Hepatocyte (in vitro differentiated cells): Measurements from ENCODE around the gene NHERF2. TPM values are rescaled to one million over a fixed set of nuclear protein-coding genes. Genes with fewer than 3 reads are reported as not detected.
A peak's percentile ranks its signal among the peaks of the same experiment; 100 is the strongest.

ENCODE experiments used
- DNase-seq: peaks from one replicate; pipeline ENCODE4 v3.0.0-alpha.2; 2016; ENCODE audit warnings: low spot score
- H2AFZ ChIP-seq: fragments of 200-600 bp; sonication (generic); 2 replicates; pipeline ENCODE4 v1.6.0; 2016; ENCODE audit warnings: antibody characterized with exemption, mild to moderate bottlenecking
- H3K27ac ChIP-seq: fragments of 200-600 bp; sonication (generic); 2 replicates; pipeline ENCODE4 v1.5.1; 2016; ENCODE audit warnings: mild to moderate bottlenecking
- H3K27me3 ChIP-seq: fragments of 200-600 bp; sonication (generic); 2 replicates; pipeline ENCODE4 v1.6.1; 2016
- H3K36me3 ChIP-seq: fragments of 200-600 bp; sonication (generic); replicated peaks from 2 replicates; pipeline ENCODE4 v1.5.1; 2016; ENCODE audit warnings: low read depth; ENCODE audit not compliant: insufficient read depth
- H3K4me1 ChIP-seq: fragments of 200-600 bp; sonication (generic); 2 replicates; pipeline ENCODE4 v1.5.1; 2016; ENCODE audit warnings: mild to moderate bottlenecking, moderate library complexity; ENCODE audit not compliant: insufficient read depth
- H3K4me2 ChIP-seq: fragments of 200-600 bp; sonication (generic); 2 replicates; pipeline ENCODE4 v1.6.0; 2016
- H3K4me3 ChIP-seq: fragments of 200-600 bp; sonication (generic); 2 replicates; pipeline ENCODE4 v1.5.1; 2016; ENCODE audit warnings: mild to moderate bottlenecking
- H3K79me2 ChIP-seq: fragments of 200-600 bp; sonication (generic); 2 replicates; pipeline ENCODE4 v1.6.0; 2017; ENCODE audit warnings: mild to moderate bottlenecking
- H3K9me2 ChIP-seq: fragments of 200-600 bp; sonication (generic); replicated peaks from 2 replicates; pipeline ENCODE4 v1.6.0; 2017; ENCODE audit warnings: mild to moderate bottlenecking; ENCODE audit not compliant: insufficient read depth
- H3K9me3 ChIP-seq: fragments of 200-600 bp; sonication (generic); 2 replicates; pipeline ENCODE4 v1.5.1; 2016; ENCODE audit warnings: low read depth, mild to moderate bottlenecking
- H4K20me1 ChIP-seq: fragments of 200-600 bp; sonication (generic); 2 replicates; pipeline ENCODE4 v1.6.0; 2016; ENCODE audit warnings: mild to moderate bottlenecking; ENCODE audit not compliant: insufficient read depth, poor library complexity, severe bottlenecking
- EZH2 ChIP-seq: fragments of 200-600 bp; sonication (generic); IDR thresholded peaks from 2 replicates; pipeline ENCODE4 v1.6.1; 2016; ENCODE audit warnings: antibody characterized with exemption, mild to moderate bottlenecking, borderline replicate concordance
- EZH2phosphoT487 ChIP-seq: fragments of 200-600 bp; sonication (generic); IDR thresholded peaks from one replicate; pipeline ENCODE4 v1.6.1; 2018; ENCODE audit warnings: antibody characterized with exemption, mild to moderate bottlenecking, low read depth, moderate library complexity; ENCODE audit not compliant: unreplicated experiment, severe bottlenecking
- WGBS: methylation state at CpG from one replicate; pipeline ENCODE4 v1.1.6; 2016; ENCODE audit warnings: low lambda C conversion rate; ENCODE audit errors: missing lambda C conversion rate; 5-methylcytosine and 5-hydroxymethylcytosine counted together
- polyA plus RNA-seq: library from polyadenylated mRNA; unstranded; fragments of >200 nt; fragmentation: Nextera tagmentation; extraction: Ambion mirVana; gene quantifications from 2 replicates; pipeline ENCODE4 v1.2.1, GENCODE V29; 2016
- total RNA-seq: library from RNA; depleted of rRNA; stranded (reverse); fragments of >200 nt; gene quantifications from 2 replicates; pipeline ENCODE4 v1.2.3, GENCODE V29; 2014
- TF ChIP-seq, protein P1 (sequence below): fragments of 200-600 bp; sonication (generic); IDR thresholded peaks from 2 replicates; pipeline ENCODE4 v1.5.1; 2016; ENCODE audit warnings: antibody characterized with exemption, mild to moderate bottlenecking; ENCODE audit not compliant: poor library complexity

NHERF2 gene
- total and polyA plus RNA-seq, 2 experiments from 2014 or later: 29.6 to 43.8 TPM

DNA sequence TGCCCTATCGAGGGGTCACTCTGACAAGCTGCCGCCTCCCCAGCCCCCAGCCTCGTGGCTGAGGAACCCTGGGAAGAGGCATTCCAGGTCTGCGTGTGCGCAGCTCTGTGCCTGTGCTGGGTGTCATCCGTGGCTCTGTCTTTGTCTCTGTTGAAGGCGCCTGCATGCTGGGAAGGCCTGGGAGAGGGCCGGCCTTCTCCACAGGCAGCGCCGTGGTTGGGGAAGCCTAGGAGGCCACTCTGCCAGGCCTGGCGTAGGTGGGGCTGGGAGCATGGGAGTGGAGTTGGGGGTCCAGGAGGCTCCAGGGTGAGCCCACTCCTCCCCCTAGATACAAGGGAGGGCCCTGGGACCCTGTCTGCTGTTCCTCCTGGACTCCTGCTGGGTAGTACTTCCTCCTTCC lies 3.3 kb downstream of the NHERF2 start:
- WGBS: 90% methylated on average over 11 of the region's 11 CpGs
- Histone ChIP-seq H3K27ac (no peak overlapping the region), H3K4me3 (no peak overlapping the region)

DNA sequence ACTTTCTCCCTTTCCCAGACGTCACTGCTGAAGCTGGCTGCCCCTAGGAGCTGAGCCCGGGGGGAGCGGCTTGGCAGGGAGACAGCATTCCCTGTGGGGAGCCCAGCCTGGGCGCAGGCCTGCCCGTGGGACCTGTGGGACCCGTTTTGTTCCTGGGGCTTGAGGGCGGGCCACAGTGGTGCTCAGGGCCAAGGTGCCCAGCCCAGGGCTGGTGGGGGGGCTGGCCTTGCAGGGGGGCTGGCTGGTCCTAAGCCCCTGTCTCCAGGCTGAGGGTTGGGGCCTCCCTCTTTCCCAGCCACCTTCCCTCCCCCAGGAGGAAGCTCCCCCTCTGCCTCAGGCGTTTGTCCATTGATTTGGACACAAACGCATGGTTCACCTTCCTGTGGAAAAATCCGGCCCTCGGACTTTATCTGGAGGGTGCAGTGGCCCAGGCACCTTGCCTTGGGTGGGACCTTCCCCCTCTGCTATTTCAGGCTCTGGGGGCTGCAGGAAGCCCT lies 4.4 kb downstream of the NHERF2 start:
- no peak overlapping the region for H3K4me2 ChIP-seq
- no peaks in the 10 kb centered on the region for H3K9me2 ChIP-seq
- no peaks in the 10 kb centered on the region for H3K27me3 ChIP-seq
- 89% methylated on average over 11 of the region's 11 CpGs for WGBS
- H3K4me3 ChIP-seq: no peak overlapping the region
- peaks cover 51% of the 10 kb centered on the region for H3K4me1 ChIP-seq
- no peak for DNase-seq
- no peak overlapping the region for H2AFZ ChIP-seq
- no peaks in the 10 kb centered on the region for H3K9me3 ChIP-seq
- peaks cover 8% of the 10 kb centered on the region for H4K20me1 ChIP-seq
- H3K36me3 ChIP-seq: no peaks in the 10 kb centered on the region
- TF ChIP-seq, protein P1, sequence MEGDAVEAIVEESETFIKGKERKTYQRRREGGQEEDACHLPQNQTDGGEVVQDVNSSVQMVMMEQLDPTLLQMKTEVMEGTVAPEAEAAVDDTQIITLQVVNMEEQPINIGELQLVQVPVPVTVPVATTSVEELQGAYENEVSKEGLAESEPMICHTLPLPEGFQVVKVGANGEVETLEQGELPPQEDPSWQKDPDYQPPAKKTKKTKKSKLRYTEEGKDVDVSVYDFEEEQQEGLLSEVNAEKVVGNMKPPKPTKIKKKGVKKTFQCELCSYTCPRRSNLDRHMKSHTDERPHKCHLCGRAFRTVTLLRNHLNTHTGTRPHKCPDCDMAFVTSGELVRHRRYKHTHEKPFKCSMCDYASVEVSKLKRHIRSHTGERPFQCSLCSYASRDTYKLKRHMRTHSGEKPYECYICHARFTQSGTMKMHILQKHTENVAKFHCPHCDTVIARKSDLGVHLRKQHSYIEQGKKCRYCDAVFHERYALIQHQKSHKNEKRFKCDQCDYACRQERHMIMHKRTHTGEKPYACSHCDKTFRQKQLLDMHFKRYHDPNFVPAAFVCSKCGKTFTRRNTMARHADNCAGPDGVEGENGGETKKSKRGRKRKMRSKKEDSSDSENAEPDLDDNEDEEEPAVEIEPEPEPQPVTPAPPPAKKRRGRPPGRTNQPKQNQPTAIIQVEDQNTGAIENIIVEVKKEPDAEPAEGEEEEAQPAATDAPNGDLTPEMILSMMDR: no peak
- TF ChIP-seq EZH2phosphoT487: no peak
- no peak for TF ChIP-seq EZH2
- no peak overlapping the region for H3K27ac ChIP-seq
- peaks cover 26% of the 10 kb centered on the region for H3K79me2 ChIP-seq

More for the DNA sequence above, 3.3 kb downstream of the NHERF2 start:
- Histone ChIP-seq H4K20me1 (peaks cover 8% of the 10 kb centered on the region), H3K9me2 (no peaks in the 10 kb centered on the region), H3K36me3 (no peaks in the 10 kb centered on the region), H3K9me3 (no peaks in the 10 kb centered on the region), H2AFZ (no peak overlapping the region), H3K4me2 (no peak overlapping the region), H3K27me3 (no peaks in the 10 kb centered on the region), H3K4me1 (peaks cover 40% of the 10 kb centered on the region), H3K79me2 (peaks cover 26% of the 10 kb centered on the region)
- DNase-seq: no peak
- TF ChIP-seq, protein P1: no peak
- no peak for TF ChIP-seq EZH2phosphoT487
- TF ChIP-seq EZH2: no peak

DNA sequence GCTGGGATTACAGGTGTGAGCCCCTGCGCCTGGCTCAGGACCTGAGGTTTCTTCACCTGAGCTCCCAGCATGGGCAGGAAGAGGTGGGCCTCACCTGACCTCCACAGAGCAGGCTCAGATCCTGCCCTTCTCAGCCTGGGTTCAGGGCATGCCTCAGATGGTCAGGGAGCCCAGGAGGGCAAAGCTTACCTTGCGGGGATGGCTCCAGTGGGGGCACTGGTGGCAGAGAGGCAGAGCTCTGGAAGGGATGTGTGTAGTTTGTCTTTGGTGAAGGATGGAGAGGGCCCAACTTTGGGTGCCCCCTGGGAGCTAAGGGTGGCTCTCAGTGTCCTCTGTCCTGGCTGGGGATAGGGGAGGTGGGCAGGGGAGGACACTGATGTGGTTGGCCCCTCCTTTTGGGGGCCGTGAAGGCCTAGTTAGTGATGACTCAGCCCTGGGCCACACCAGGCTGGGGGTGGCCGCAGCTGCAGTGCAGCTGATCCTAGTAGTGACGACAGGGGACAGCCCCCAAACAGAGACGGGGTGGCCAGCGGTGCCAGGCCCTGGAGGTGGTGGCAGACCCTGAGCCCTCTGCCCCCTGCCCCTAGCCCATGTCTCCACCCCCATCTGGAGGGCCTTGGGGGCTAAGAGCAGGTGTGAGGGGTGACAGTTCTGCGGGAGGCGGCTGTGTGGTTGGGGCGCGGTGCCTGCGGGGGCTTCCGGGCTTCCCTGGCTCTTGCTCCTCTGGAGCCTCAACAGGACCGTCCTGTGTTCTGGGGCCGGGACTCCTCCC lies 5.8 kb downstream of the NHERF2 start:
- Histone ChIP-seq H3K4me1 (peaks cover 55% of the 10 kb centered on the region), H3K27ac (peak overlapping the region; percentile 90), H4K20me1 (peaks cover 5% of the 10 kb centered on the region), H3K27me3 (no peaks in the 10 kb centered on the region), H2AFZ (no peak overlapping the region), H3K4me3 (no peak overlapping the region), H3K36me3 (no peaks in the 10 kb centered on the region), H3K9me2 (no peaks in the 10 kb centered on the region), H3K4me2 (no peak overlapping the region), H3K9me3 (no peaks in the 10 kb centered on the region), H3K79me2 (peaks cover 25% of the 10 kb centered on the region)
- TF ChIP-seq, protein P1: no peak
- TF ChIP-seq EZH2phosphoT487: no peak
- TF ChIP-seq EZH2: no peak
- no peak for DNase-seq
- 91% methylated on average over 15 of the region's 15 CpGs for WGBS
